GM12878 (cell line): Measurements from ENCODE around the gene PDGFD. TPM values are rescaled to one million over a fixed set of nuclear protein-coding genes. Genes with fewer than 3 reads are reported as not detected.

Experiments used
- ATAC-seq: fragments of 200-7000 bp; cut with Tn5 transposase; 3 replicates; pipeline ENCODE4 v1.9.1; 2020; ENCODE audit warnings: mild to moderate bottlenecking, moderate library complexity
- BruUV-seq: library from RNA; stranded (reverse); fragments of 400-500 nt; replicated peaks from 2 replicates; lab custom pipeline; 2021; lab: Mats Ljungman, UMichigan
- CTCF ChIA-PET: fragments of 300-600 bp; sonication (Branson Sonifier 250); formaldehyde crosslinking; extraction: SDS; loops from one replicate; lab custom pipeline; 2021; ENCODE audit warnings: inconsistent platforms; lab: Yijun Ruan, JAX
- POLR2A ChIA-PET: fragments of 350-600 bp; formaldehyde crosslinking; extraction: SDS; loops from one replicate; lab custom pipeline; 2021; ENCODE audit warnings: inconsistent platforms; lab: Charles Lee
- RAD21 ChIA-PET: fragments of 300-600 bp; sonication (Branson Sonifier 250); formaldehyde crosslinking; loops from one replicate; lab custom pipeline; 2023; ENCODE audit warnings: antibody characterized with exemption; ENCODE audit not compliant: unreplicated experiment; lab: Charles Lee
- SMC1A ChIA-PET: fragments of 300-600 bp; sonication (Branson Sonifier 250); formaldehyde crosslinking; loops from one replicate; lab custom pipeline; 2023; ENCODE audit not compliant: unreplicated experiment, uncharacterized antibody; lab: Charles Lee
- DNase-seq: peaks from one replicate; pipeline ENCODE4 v3.0.0-alpha.2; 2011; ENCODE audit warnings: low read depth, low spot score
- FAIRE-seq: peaks from 3 replicates; lab custom pipeline; 2011; peaks lifted over from hg19 to GRCh38; lab: Jason Lieb, UNC
- H2AFZ ChIP-seq: 2 replicates; pipeline ENCODE4 v1.6.0; 2011; ENCODE audit warnings: low read depth, low read length, control low read depth; ENCODE audit not compliant: control insufficient read depth
- H3K27ac ChIP-seq: 2 replicates; pipeline ENCODE4 v1.5.1; 2011; ENCODE audit warnings: control low read depth; ENCODE audit not compliant: control insufficient read depth, insufficient read depth
- H3K27me3 ChIP-seq, 2 experiments: replicated peaks in 1 of 2; 2 replicates each; pipeline versions ENCODE4 v1.6.0 to v1.6.1; 2011; ENCODE audit warnings: low read length in 1 of 2; ENCODE audit not compliant: control insufficient read depth in 2 of 2, insufficient read depth in 2 of 2
- H3K36me3 ChIP-seq, 2 experiments: 2 replicates each; pipeline ENCODE4 v1.5.1; 2011; ENCODE audit warnings: low read length in 1 of 2; ENCODE audit not compliant: control insufficient read depth in 2 of 2, insufficient read depth in 2 of 2
- H3K4me1 ChIP-seq: 2 replicates; pipeline ENCODE4 v1.6.1; 2011; ENCODE audit warnings: mild to moderate bottlenecking, low read length, moderate library complexity, mixed read lengths; ENCODE audit not compliant: control insufficient read depth, insufficient read depth
- H3K4me2 ChIP-seq: 2 replicates; pipeline ENCODE4 v1.6.0; 2011; ENCODE audit warnings: control low read depth; ENCODE audit not compliant: control insufficient read depth, insufficient read depth
- H3K4me3 ChIP-seq: fragments of 200-600 bp; sonication (generic); 2 replicates; pipeline ENCODE4 v1.5.1; 2016
- H3K79me2 ChIP-seq: 2 replicates; pipeline ENCODE4 v1.6.0; 2011; ENCODE audit warnings: low read length; ENCODE audit not compliant: control insufficient read depth, insufficient read depth
- H3K9ac ChIP-seq: 2 replicates; pipeline ENCODE4 v1.8.0; 2011; ENCODE audit warnings: low read length, control low read depth, mixed read lengths; ENCODE audit not compliant: control insufficient read depth, insufficient read depth
- H3K9me3 ChIP-seq: replicated peaks from 3 replicates; pipeline ENCODE4 v1.5.1; 2011; ENCODE audit warnings: mild to moderate bottlenecking, low read length; ENCODE audit not compliant: control insufficient read depth, insufficient read depth
- H4K20me1 ChIP-seq: 2 replicates; pipeline ENCODE4 v1.6.0; 2011; ENCODE audit not compliant: control insufficient read depth, insufficient read depth
- ASH2L ChIP-seq: fragments of 300-600, 200-600 bp; sonication (generic); IDR thresholded peaks from 2 replicates; pipeline ENCODE4 v1.6.1; 2017; ENCODE audit warnings: low read depth, mild to moderate bottlenecking, borderline replicate concordance
- CBX3 ChIP-seq: fragments of 200-600 bp; sonication (generic); IDR thresholded peaks from 2 replicates; pipeline ENCODE4 v1.6.1; 2016; ENCODE audit warnings: low read depth, borderline replicate concordance
- JUND ChIP-seq: IDR thresholded peaks from 2 replicates; pipeline ENCODE4 v1.6.1; 2012; ENCODE audit warnings: low read depth, mild to moderate bottlenecking, low read length, improper control_type of control experiment, moderate library complexity
- KAT2A ChIP-seq: conservative IDR thresholded peaks from 2 replicates; pipeline ENCODE4 v1.6.1; 2011; ENCODE audit warnings: low read depth, low read length; ENCODE audit not compliant: control insufficient read depth
- MYC ChIP-seq: IDR thresholded peaks from 2 replicates; pipeline ENCODE4 v1.6.1; 2011; ENCODE audit warnings: mild to moderate bottlenecking, low read length, moderate library complexity, inconsistent platforms; ENCODE audit not compliant: insufficient read depth, insufficient replicate concordance, insufficient read length, severe bottlenecking
- NFXL1 ChIP-seq: fragments of 450-650 bp; IDR thresholded peaks from 2 replicates; pipeline ENCODE4 v1.6.1; 2017; ENCODE audit warnings: antibody characterized with exemption, mild to moderate bottlenecking, borderline replicate concordance
- PAX8 ChIP-seq: fragments of 450-650 bp; IDR thresholded peaks from 2 replicates; pipeline ENCODE4 v1.6.1; 2017; ENCODE audit warnings: mild to moderate bottlenecking, moderate library complexity
- RELA ChIP-seq: fragments of 450-650 bp; IDR thresholded peaks from 2 replicates; pipeline ENCODE4 v1.8.0; 2014; ENCODE audit warnings: borderline replicate concordance; ENCODE audit not compliant: partially characterized antibody
- SP1 ChIP-seq: IDR thresholded peaks from one replicate; pipeline ENCODE4 v1.6.1; 2011; ENCODE audit warnings: low read depth, low read length
- STAT1 ChIP-seq: fragments of 450-650 bp; conservative IDR thresholded peaks from 2 replicates; pipeline ENCODE4 v1.6.1; 2014; ENCODE audit warnings: antibody characterized with exemption, mild to moderate bottlenecking
- TAF1 ChIP-seq: IDR thresholded peaks from 2 replicates; pipeline ENCODE4 v1.6.1; 2011; ENCODE audit warnings: mild to moderate bottlenecking, low read depth, low read length, borderline replicate concordance
- YBX1 ChIP-seq: fragments of 450-650 bp; IDR thresholded peaks from 2 replicates; pipeline ENCODE4 v1.6.1; 2016; ENCODE audit warnings: antibody characterized with exemption
- ZBTB4 ChIP-seq: fragments of 450-650 bp; formaldehyde crosslinking; IDR thresholded peaks from 2 replicates; pipeline ENCODE4 v1.4.0; 2022; ENCODE audit warnings: mild to moderate bottlenecking, moderate library complexity
- ZNF622 ChIP-seq: fragments of 450-650 bp; IDR thresholded peaks from 2 replicates; pipeline ENCODE4 v1.6.1; 2017; ENCODE audit warnings: mild to moderate bottlenecking, inconsistent platforms
- ZSCAN29 ChIP-seq: fragments of 450-650 bp; IDR thresholded peaks from 2 replicates; pipeline ENCODE4 v1.6.1; 2017; ENCODE audit warnings: mild to moderate bottlenecking, moderate library complexity
- WGBS: methylation state at CpG from one replicate; pipeline ENCODE4 v1.1.6; 2016; ENCODE audit warnings: low lambda C conversion rate; ENCODE audit not compliant: insufficient replicate concordance, insufficient coverage; ENCODE audit errors: missing lambda C conversion rate; 5-methylcytosine and 5-hydroxymethylcytosine counted together
- in situ Hi-C: fragments of 300-500 bp; cut with MboI; formaldehyde crosslinking; loops from 9 replicates; pipeline ENCODE4 v1.14.3; 2018; ENCODE audit warnings: mixed read lengths
- intact Hi-C: fragments of 100-400 bp; cut with micrococcal nuclease; formaldehyde crosslinking; loops from one replicate; pipeline ENCODE4 v1.14.2; 2022; ENCODE audit not compliant: unreplicated experiment
- polyA plus RNA-seq, 11 experiments: library from polyadenylated mRNA; depleted of rRNA in 4 of 11; unstranded in 6 of 11; stranded (reverse) in 5 of 11; fragments of >200 nt; fragmentation: Nextera tagmentation in 4 of 11; fragmentation: Illumina TruSeq in 1 of 11; extraction: Ambion mirVana in 4 of 11; extraction: Trizol in 1 of 11; gene quantifications; 1 replicate in 1 of 11; 2 replicates in 10 of 11; pipeline versions ENCODE4 v1.2.1 to v1.2.3, GENCODE V29; 2011 to 2016; ENCODE audit warnings: inconsistent platforms in 2 of 11, missing spikeins in 2 of 11, low read depth in 1 of 11
- total RNA-seq, 4 experiments: library from RNA; depleted of rRNA in 3 of 4; stranded (reverse); fragments of >200 nt in 3 of 4; fragmentation: Illumina TruSeq in 1 of 4; extraction: Trizol in 1 of 4; gene quantifications; 2 replicates each; pipeline versions ENCODE4 v1.2.1 to v1.2.3, GENCODE V29; 2013 to 2021
- TF ChIP-seq, protein P1 (sequence below): IDR thresholded peaks from 2 replicates; pipeline ENCODE4 v1.6.1; 2012; ENCODE audit warnings: low read depth, low read length, improper control_type of control experiment
- TF ChIP-seq, protein P2 (sequence below): fragments of 450-650 bp; formaldehyde crosslinking; IDR thresholded peaks from 2 replicates; pipeline ENCODE4 v1.5.0; 2022; ENCODE audit warnings: mild to moderate bottlenecking, missing genetic modification characterization

Gene PDGFD
- total and polyA plus RNA-seq, 10 of the 15 experiments (the other 5 are each of a cell fraction or from before 2014, with no cell fraction given), result 0.05 to 0.13 TPM; not detected in 8

GRCh38 chr11:103948187-103948763, 215.7 kb downstream of the PDGFD start:
- no peaks in the 10 kb centered on the region for H4K20me1 ChIP-seq
- no peak for TF ChIP-seq NFXL1
- TF ChIP-seq STAT1, result no peak
- no peak for TF ChIP-seq YBX1
- TF ChIP-seq ZSCAN29, result no peak
- no peak for TF ChIP-seq RELA
- TF ChIP-seq CBX3, result no peak
- TF ChIP-seq, protein P1, sequence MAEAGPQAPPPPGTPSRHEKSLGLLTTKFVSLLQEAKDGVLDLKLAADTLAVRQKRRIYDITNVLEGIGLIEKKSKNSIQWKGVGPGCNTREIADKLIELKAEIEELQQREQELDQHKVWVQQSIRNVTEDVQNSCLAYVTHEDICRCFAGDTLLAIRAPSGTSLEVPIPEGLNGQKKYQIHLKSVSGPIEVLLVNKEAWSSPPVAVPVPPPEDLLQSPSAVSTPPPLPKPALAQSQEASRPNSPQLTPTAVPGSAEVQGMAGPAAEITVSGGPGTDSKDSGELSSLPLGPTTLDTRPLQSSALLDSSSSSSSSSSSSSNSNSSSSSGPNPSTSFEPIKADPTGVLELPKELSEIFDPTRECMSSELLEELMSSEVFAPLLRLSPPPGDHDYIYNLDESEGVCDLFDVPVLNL, result no peak
- no peak for TF ChIP-seq ZNF622
- no peak for TF ChIP-seq ASH2L
- no peak for TF ChIP-seq KAT2A
- TF ChIP-seq TAF1, result no peak
- TF ChIP-seq ZBTB4 (CRISPR knock-in tag), result no peak
- TF ChIP-seq SP1, result no peak
- no peak for TF ChIP-seq PAX8
- TF ChIP-seq, protein P2, sequence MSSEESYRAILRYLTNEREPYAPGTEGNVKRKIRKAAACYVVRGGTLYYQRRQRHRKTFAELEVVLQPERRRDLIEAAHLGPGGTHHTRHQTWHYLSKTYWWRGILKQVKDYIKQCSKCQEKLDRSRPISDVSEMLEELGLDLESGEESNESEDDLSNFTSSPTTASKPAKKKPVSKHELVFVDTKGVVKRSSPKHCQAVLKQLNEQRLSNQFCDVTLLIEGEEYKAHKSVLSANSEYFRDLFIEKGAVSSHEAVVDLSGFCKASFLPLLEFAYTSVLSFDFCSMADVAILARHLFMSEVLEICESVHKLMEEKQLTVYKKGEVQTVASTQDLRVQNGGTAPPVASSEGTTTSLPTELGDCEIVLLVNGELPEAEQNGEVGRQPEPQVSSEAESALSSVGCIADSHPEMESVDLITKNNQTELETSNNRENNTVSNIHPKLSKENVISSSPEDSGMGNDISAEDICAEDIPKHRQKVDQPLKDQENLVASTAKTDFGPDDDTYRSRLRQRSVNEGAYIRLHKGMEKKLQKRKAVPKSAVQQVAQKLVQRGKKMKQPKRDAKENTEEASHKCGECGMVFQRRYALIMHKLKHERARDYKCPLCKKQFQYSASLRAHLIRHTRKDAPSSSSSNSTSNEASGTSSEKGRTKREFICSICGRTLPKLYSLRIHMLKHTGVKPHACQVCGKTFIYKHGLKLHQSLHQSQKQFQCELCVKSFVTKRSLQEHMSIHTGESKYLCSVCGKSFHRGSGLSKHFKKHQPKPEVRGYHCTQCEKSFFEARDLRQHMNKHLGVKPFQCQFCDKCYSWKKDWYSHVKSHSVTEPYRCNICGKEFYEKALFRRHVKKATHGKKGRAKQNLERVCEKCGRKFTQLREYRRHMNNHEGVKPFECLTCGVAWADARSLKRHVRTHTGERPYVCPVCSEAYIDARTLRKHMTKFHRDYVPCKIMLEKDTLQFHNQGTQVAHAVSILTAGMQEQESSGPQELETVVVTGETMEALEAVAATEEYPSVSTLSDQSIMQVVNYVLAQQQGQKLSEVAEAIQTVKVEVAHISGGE (CRISPR knock-in tag), result no peak
- TF ChIP-seq MYC, result no peak
- TF ChIP-seq JUND, result no peak
- TF ChIP-seq, all 136 proteins: peak for 0
- Histone ChIP-seq H2AFZ (no peak overlapping the region), H3K79me2 (no peaks in the 10 kb centered on the region), H3K36me3 (no peaks in the 10 kb centered on the region), H3K27ac (no peak overlapping the region), H3K4me2 (no peak overlapping the region), H3K27me3 (no peaks in the 10 kb centered on the region), H3K9ac (no peak overlapping the region), H3K4me1 (no peaks in the 10 kb centered on the region), H3K4me3 (no peak overlapping the region), H3K9me3 (no peaks in the 10 kb centered on the region)
- RAD21 ChIA-PET, result interaction anchor here (0.7 to 1.6 kb wide), 3 partner anchors 8 to 102 kb away, joined by 3 to 6 read pairs (median 4); no protein-coding TSS in a partner anchor
- DNase-seq (no peak), ATAC-seq (no peak), FAIRE-seq (no peak)
- in situ Hi-C loops, result no loop called here
- CTCF ChIA-PET, result interaction anchor here (0.6 kb wide), 1 partner anchor 10 kb away, joined by 3 read pairs; no protein-coding TSS in a partner anchor
- POLR2A ChIA-PET, result interaction anchor here (0.7 to 0.8 kb wide), 2 partner anchors 342 to 1079 kb away, joined by 4 to 5 read pairs; no protein-coding TSS in a partner anchor
- SMC1A ChIA-PET, result interaction anchor here (1.0 kb wide), 1 partner anchor 8 kb away, joined by 5 read pairs; no protein-coding TSS in a partner anchor
- BruUV-seq, result no TSS peak
- intact Hi-C loops, result no loop called here
- WGBS, result 40% methylated on average over 2 of the region's 2 CpGs
